ENCODE results near the gene PIGS. TPM values are rescaled to one million over a fixed set of nuclear protein-coding genes. Genes with fewer than 3 reads are reported as not detected.

Gene PIGS
- polyA plus RNA-seq, 3 donors = 59.4 to 87.5 (median 84.9) TPM

- no peak overlapping the region for H2AFZ ChIP-seq (ENCODE audit: insufficient read depth, low read depth, low read length, poor library complexity, severe bottlenecking)
- peaks cover 0 to 9% (median 3%) of the 10 kb centered on the region in 7 donors for H3K9me3 Mint-ChIP-seq
- DNase-seq = peak; percentile 50 to 59 (median 58)
These were observed 53.2 kb downstream of the PIGS start for GRCh38 chr17:28518132-28518531.

GRCh38 chr17:28515518-28515917, 55.8 kb downstream of the PIGS start:
- Histone ChIP-seq H3K4me3 (replicated peaks in 1 of 3; ENCODE audit: low read depth in 2 of 3, low read length in 3 of 3) (no peak overlapping the region), H3K9ac (ENCODE audit: insufficient read depth, low read length, poor library complexity, severe bottlenecking) (no peak overlapping the region), H3K27ac (ENCODE audit: low read depth in 1 of 2, low read length in 2 of 2) (no peak overlapping the region), H3K4me2 (replicated peaks; ENCODE audit: extremely low read depth, low read length, poor library complexity, severe bottlenecking) (no peak overlapping the region), H3K4me1 (ENCODE audit: control insufficient read depth in 1 of 2, insufficient read depth in 2 of 2, low read length in 2 of 2) (peaks cover 0 to 5% of the 10 kb centered on the region in 2 donors), H3K9me3 (replicated peaks in 1 of 2; ENCODE audit: control insufficient read depth in 1 of 2, insufficient read depth in 1 of 2, low read length in 2 of 2) (no peaks in the 10 kb centered on the region), H2AFZ (ENCODE audit: insufficient read depth, low read depth, low read length, poor library complexity, severe bottlenecking) (no peak overlapping the region), H3K79me2 (ENCODE audit: insufficient read depth, low read length) (no peaks in the 10 kb centered on the region), H3K27me3 (ENCODE audit: control insufficient read depth in 2 of 2, insufficient read depth in 2 of 2, low read length in 2 of 2) (no peaks in the 10 kb centered on the region), H3K36me3 (replicated peaks in 1 of 2; ENCODE audit: control insufficient read depth in 1 of 2, insufficient read depth in 2 of 2, low read length in 2 of 2) (no peaks in the 10 kb centered on the region), H4K20me1 (ENCODE audit: insufficient read depth, low read length) (no peaks in the 10 kb centered on the region)
- H3K36me3 Mint-ChIP-seq = no peaks in the 10 kb centered on the region
- WGBS (ENCODE audit: insufficient coverage) = 100% methylated on average over 1 of the region's 1 CpG
- H3K27ac Mint-ChIP-seq = no peak overlapping the region
- TF ChIP-seq CTCF (IDR thresholded peaks at IDR 0.05) = no peak
- H3K27me3 Mint-ChIP-seq (ENCODE audit: low read depth in 3 of 3) = peaks cover 0 to 9% (median 8%) of the 10 kb centered on the region in 3 donors
- H3K9me3 Mint-ChIP-seq = peaks cover 0 to 9% (median 3%) of the 10 kb centered on the region in 7 donors
- no peak for DNase-seq
- H3K4me3 Mint-ChIP-seq = no peak overlapping the region
- peaks cover 10% of the 10 kb centered on the region for H3K4me1 Mint-ChIP-seq
- intact Hi-C loops (cut with micrococcal nuclease) = no loop called here

More at GRCh38 chr17:28518132-28518531, 53.2 kb downstream of the PIGS start:
- intact Hi-C loops (cut with micrococcal nuclease) = no loop called here
- no peak for TF ChIP-seq CTCF (IDR thresholded peaks at IDR 0.05)
- peaks cover 0 to 5% of the 10 kb centered on the region in 2 donors for H3K4me1 ChIP-seq (ENCODE audit: control insufficient read depth in 1 of 2, insufficient read depth in 2 of 2, low read length in 2 of 2)
- no CpG with 5 or more reads among the region's 6 CpGs for WGBS (ENCODE audit: insufficient coverage)
- Mint-ChIP-seq H3K36me3 (no peaks in the 10 kb centered on the region), H3K4me3 (no peak overlapping the region), H3K27me3 (ENCODE audit: low read depth in 3 of 3) (peaks cover 0 to 8% (median 6%) of the 10 kb centered on the region in 3 donors), H3K4me1 (peaks cover 9% of the 10 kb centered on the region), H3K27ac (no peak overlapping the region)
- no peaks in the 10 kb centered on the region for H3K27me3 ChIP-seq (ENCODE audit: control insufficient read depth in 2 of 2, insufficient read depth in 2 of 2, low read length in 2 of 2)
- no peak overlapping the region for H3K4me3 ChIP-seq (replicated peaks in 1 of 3; ENCODE audit: low read depth in 2 of 3, low read length in 3 of 3)
- H3K9me3 ChIP-seq (replicated peaks in 1 of 2; ENCODE audit: control insufficient read depth in 1 of 2, insufficient read depth in 1 of 2, low read length in 2 of 2) = no peaks in the 10 kb centered on the region
- H3K4me2 ChIP-seq (replicated peaks; ENCODE audit: extremely low read depth, low read length, poor library complexity, severe bottlenecking) = no peak overlapping the region
- no peaks in the 10 kb centered on the region for H4K20me1 ChIP-seq (ENCODE audit: insufficient read depth, low read length)
- H3K27ac ChIP-seq (ENCODE audit: low read depth in 1 of 2, low read length in 2 of 2) = no peak overlapping the region
- no peak overlapping the region for H3K9ac ChIP-seq (ENCODE audit: insufficient read depth, low read length, poor library complexity, severe bottlenecking)
- H3K79me2 ChIP-seq (ENCODE audit: insufficient read depth, low read length) = no peaks in the 10 kb centered on the region
- H3K36me3 ChIP-seq (replicated peaks in 1 of 2; ENCODE audit: control insufficient read depth in 1 of 2, insufficient read depth in 2 of 2, low read length in 2 of 2) = no peaks in the 10 kb centered on the region

Measured in CD14-positive monocyte (primary cell).